ENCODE measurements around the gene IL17RC.
"Not testable (repeated sequence)": the region's sequence is repeated elsewhere in the genome, so short reads cannot be mapped to it uniquely, and the experiment has no call there.

Gene IL17RC

DNA sequence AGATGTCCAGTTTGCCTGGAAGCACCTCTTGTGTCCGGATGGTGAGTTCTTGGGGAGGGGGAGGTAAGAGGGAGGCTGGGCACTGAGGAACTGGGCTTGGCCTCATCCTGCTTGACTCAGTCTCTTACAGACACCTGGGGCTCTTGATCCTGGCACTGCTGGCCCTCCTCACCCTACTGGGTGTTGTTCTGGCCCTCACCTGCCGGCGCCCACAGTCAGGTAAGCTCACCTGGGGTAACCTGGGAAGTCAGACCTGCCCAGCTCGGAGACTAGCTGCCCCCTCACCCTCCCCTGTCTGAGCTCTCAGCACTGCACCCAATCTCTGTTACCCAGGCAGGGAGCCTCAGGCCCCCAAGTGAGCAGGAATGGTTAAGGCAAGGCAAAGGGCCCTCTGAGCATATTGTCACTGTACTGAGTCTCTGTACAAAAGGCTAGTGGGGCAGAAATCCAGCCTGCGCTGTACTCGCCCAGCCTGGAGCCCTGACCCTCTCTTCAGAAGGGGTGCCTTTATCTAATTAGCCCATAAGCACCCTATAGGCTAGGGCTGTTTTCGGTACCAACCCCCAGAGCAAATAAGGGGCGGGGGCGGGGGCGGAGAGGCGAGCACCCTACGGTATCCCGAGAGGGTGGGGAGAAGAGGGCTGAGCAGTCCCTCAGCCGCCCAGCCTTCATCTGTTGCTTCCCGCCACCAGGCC, 2.2 kb upstream of the IL17RC start:
- no peak for DNase-seq (ENCODE audit: low read depth in 2 of 2)

DNA sequence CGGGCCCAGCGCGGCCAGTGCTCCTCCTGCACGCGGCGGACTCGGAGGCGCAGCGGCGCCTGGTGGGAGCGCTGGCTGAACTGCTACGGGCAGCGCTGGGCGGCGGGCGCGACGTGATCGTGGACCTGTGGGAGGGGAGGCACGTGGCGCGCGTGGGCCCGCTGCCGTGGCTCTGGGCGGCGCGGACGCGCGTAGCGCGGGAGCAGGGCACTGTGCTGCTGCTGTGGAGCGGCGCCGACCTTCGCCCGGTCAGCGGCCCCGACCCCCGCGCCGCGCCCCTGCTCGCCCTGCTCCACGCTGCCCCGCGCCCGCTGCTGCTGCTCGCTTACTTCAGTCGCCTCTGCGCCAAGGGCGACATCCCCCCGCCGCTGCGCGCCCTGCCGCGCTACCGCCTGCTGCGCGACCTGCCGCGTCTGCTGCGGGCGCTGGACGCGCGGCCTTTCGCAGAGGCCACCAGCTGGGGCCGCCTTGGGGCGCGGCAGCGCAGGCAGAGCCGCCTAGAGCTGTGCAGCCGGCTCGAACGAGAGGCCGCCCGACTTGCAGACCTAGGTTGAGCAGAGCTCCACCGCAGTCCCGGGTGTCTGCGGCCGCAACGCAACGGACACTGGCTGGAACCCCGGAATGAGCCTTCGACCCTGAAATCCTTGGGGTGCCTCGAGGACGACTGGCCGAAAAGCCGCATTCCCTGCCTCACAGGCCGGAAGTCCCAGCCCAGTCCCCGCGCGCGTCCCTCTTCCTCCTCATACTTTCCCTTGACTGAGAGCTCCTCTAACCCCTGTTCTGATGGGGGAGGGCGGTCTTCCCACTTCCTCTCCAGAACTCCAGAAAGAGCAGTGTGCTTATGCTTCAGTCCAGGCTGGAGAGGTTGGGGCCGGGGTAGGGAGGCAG, 1.4 kb upstream of the IL17RC start:
- no peak for DNase-seq (ENCODE audit: low read depth in 2 of 2)

DNA sequence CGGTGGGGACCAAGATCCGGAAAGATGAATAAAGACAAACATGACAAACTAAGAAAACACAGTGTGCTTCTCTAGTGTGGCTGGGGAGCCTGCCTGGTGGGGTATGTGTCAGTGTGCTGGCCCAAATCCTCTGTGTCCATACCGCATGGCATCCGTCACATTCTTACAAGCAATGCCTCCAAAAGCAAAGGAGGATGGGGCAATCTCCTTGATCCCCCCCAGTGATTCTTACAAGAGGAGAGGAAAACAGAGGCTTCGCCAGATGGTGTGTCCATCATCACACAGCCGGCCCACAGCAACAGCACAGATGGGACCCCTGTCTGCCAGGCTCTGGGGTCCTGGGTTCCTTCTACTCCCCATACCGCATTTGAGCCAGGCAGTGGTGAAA, 558 bp upstream of the IL17RC start:
- DNase-seq (ENCODE audit: low read depth in 2 of 2) = no peak

GRCh38 chr3:9917820-9918219, 922 bp downstream of the IL17RC start:
- no peak for DNase-seq (ENCODE audit: low read depth in 2 of 2)

- no peak for DNase-seq (ENCODE audit: low read depth in 2 of 2)
These were observed 1.6 kb downstream of the IL17RC start for GRCh38 chr3:9918261-9919038.

- no peak for DNase-seq (ENCODE audit: low read depth in 2 of 2)
These were observed 11.3 kb downstream of the IL17RC start for GRCh38 chr3:9928158-9928557.

DNA sequence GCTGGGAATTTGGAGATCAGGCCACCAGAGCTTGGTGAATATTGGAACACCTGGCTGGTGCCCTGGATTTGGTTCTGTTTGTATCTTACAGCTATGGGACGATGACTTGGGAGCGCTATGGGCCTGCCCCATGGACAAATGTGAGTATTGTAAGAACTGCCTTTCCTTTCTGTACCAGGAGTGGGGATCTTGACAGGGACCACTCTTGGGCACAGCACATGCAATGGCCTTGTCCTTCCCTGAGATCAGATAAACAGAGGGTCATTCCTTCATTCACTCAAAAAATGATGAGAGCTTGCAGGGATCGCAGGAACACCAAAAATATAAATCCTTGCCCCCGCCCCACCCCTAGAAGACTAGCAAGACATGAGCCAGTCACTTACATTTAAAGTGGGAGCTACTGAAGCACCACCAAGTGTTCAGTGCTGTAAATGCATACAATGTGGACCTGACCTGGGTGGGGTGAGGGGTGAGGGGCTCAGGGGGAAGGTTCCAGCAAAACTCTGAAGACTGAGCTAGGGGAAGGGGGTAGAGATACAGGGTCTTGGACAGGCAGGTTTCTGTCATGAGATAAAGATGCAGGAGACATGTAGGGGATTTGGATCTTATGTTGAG, 14.0 kb downstream of the IL17RC start:
- DNase-seq (ENCODE audit: low read depth in 2 of 2) = no peak

DNA sequence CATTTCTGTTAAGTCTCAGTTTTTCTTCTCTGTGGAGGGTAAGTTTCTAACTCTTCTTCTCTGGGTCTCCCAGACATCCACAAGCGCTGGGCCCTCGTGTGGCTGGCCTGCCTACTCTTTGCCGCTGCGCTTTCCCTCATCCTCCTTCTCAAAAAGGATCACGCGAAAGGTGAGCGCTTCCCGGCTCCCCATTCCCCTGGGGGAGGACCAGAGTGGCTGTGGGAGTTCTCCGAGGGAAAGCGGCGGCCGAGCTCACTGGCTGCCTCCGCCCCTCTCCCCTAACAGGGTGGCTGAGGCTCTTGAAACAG, 15.6 kb downstream of the IL17RC start:
- no peak for DNase-seq (ENCODE audit: low read depth in 2 of 2)

DNA sequence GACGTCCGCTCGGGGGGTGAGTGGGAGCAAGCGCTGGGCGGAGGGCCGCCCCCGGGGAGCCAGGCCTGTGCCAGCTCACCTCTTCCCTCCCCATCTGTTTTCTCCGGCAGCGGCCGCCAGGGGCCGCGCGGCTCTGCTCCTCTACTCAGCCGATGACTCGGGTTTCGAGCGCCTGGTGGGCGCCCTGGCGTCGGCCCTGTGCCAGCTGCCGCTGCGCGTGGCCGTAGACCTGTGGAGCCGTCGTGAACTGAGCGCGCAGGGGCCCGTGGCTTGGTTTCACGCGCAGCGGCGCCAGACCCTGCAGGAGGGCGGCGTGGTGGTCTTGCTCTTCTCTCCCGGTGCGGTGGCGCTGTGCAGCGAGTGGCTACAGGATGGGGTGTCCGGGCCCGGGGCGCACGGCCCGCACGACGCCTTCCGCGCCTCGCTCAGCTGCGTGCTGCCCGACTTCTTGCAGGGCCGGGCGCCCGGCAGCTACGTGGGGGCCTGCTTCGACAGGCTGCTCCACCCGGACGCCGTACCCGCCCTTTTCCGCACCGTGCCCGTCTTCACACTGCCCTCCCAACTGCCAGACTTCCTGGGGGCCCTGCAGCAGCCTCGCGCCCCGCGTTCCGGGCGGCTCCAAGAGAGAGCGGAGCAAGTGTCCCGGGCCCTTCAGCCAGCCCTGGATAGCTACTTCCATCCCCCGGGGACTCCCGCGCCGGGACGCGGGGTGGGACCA, 16.1 kb downstream of the IL17RC start:
- no peak for DNase-seq (ENCODE audit: low read depth in 2 of 2)

DNA sequence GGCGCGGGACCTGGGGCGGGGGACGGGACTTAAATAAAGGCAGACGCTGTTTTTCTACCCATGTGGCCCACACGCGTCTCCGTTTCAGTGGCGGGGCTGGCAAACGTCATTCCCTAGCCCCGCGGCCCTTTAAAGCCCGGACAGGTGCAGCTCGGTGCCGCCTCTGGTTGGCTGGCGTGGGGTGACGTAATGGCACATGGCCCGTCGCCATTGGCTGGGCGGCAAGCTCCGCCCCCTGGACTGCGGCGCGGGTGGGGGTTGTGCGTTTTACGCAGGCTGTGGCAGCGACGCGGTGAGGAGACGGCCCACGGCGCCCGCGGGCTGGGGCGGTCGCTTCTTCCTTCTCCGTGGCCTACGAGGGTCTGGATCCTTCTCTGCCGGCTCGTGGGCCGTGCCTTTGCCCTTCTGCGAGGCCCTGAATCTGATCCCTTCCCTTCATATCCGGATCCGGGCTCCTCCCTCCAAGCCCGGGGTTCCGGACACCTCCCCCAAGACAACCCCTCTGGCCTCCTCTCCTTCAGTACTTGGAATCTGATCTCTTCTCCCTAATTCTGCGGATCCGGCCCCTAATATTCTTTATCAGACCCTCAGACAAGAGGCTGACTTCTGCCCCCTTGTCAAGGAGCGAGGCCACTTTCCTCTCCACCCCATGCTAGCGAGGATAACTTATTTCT, 16.8 kb downstream of the IL17RC start, which contains the start of gene CRELD1:
Gene CRELD1, plus strand, starts transcription at position 274 of the 674 bp plus-strand sequence. CDS start 605 bp downstream, outside the sequence.
- peak in 1 of 2 experiments; percentile 55 for DNase-seq (ENCODE audit: low read depth in 2 of 2)

DNA sequence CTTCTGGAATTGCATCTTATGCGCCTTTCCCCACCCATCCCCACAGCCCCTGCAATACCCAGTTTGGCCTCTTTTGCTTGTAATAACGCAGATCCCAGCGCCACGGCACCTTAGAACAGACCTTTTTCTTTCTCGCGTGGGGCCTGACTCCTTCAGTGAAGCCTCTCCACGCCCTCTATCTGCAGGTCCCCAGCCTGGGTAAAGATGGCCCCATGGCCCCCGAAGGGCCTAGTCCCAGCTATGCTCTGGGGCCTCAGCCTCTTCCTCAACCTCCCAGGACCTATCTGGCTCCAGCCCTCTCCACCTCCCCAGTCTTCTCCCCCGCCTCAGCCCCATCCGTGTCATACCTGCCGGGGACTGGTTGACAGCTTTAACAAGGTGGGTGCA, 17.3 kb downstream of the IL17RC start:
- no peak for DNase-seq (ENCODE audit: low read depth in 2 of 2)

GRCh38 chr3:9934993-9935392, 18.1 kb downstream of the IL17RC start:
- no peak for DNase-seq (ENCODE audit: low read depth in 2 of 2)

DNA sequence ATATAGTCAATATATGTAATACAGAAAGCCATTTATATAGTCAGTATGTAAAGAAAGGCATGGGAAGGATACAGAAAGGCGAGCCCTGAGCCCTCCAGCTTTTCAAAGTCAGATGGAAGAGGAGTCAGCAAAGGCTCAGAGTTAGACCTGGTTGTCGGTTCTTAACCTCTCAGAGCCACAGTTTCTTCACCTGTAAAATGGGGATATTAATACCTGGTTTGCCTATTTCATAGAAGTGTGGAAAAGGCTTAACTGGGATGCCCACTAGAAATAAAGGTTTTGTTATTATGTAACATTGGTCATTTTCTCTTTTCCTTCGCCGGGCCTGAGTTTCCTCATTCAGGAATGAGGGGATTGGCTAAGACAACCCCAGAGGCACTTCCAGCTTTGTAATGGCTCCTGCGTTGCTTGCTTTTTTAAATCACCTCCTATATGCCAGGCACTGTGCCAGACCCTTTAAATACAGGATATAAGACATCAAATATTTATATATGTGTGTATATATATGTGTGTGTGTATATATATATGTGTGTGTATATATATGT, 19.1 kb downstream of the IL17RC start:
- no peak for DNase-seq (ENCODE audit: low read depth in 2 of 2)

- no peak for DNase-seq (ENCODE audit: low read depth in 2 of 2)
These were observed 20.8 kb downstream of the IL17RC start for GRCh38 chr3:9937486-9938238.

- no peak for DNase-seq (ENCODE audit: low read depth in 2 of 2)
These were observed 22.1 kb downstream of the IL17RC start for GRCh38 chr3:9938966-9939365.

DNA sequence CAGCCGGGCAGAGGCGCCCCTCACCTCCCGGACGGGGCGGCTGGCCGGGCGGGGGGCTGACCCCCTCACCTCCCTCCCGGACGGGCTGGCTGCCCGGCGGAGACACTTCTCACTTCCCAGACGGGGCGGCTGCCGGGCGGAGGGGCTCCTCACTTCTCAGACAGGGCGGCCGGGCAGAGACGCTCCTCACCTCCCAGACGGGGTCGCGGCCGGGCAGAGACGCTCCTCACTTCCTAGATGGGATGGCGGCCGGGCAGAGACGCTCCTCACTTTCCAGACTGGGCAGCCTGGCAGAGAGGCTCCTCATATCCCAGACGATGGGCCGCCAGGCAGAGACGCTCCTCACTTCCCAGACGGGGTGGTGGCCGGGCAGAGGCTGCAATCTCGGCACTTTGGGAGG, 23.0 kb downstream of the IL17RC start:
- DNase-seq (ENCODE audit: low read depth in 2 of 2) = not testable (repeated sequence)

DNA sequence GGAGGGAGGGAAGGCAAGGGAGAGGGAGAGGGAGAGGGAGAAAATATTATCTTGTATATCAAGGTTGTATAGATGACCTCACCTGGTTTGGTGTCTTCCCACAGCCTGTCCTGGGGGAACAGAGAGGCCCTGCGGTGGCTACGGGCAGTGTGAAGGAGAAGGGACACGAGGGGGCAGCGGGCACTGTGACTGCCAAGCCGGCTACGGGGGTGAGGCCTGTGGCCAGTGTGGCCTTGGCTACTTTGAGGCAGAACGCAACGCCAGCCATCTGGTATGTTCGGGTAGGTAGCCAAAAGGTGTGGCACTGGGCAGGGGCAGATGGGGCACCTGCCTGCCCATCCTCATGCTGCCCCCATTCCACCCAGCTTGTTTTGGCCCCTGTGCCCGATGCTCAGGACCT, 23.8 kb downstream of the IL17RC start:
- DNase-seq (ENCODE audit: low read depth in 2 of 2) = no peak

DNA sequence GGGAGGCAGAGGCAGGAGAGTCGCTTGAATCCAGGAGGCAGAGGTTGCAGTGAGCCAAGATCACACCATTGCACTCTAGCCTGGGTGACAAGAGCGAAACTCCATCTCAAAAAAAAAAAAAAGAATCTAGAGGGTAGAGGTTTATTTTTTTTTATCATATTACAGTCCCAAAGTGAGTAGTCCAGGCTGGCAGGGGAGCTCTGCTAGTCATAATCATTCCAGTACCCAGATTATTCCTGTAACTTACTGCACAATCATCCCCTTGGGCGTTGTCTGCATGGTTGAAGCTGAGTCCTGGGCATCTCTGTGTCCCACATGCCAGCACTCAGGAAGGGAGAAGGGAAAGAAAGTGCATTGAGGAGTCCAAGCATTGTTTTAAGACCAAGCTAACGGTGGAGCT, 25.3 kb downstream of the IL17RC start:
- no peak for DNase-seq (ENCODE audit: low read depth in 2 of 2)

- DNase-seq (ENCODE audit: low read depth in 2 of 2) = no peak
These were observed 26.2 kb downstream of the IL17RC start for GRCh38 chr3:9942934-9943690.
